WTC11 (cell line): Measurements from ENCODE around the gene NBEAL1. TPM values are rescaled to one million over a fixed set of nuclear protein-coding genes. Genes with fewer than 3 reads are reported as not detected.
"Not testable (repeated sequence)": the region's sequence is repeated elsewhere in the genome, so short reads cannot be mapped to it uniquely, and the experiment has no call there.

ENCODE experiments used
- ATAC-seq: fragments of 200-7000 bp; cut with Tn5 transposase; 2 replicates; pipeline ENCODE4 v1.10.0; 2021; ENCODE audit warnings: mild to moderate bottlenecking, moderate library complexity
- CTCF ChIA-PET: fragments of 300-600 bp; sonication (Branson Sonifier 250); formaldehyde crosslinking; loops from one replicate; lab custom pipeline; 2021; ENCODE audit warnings: antibody characterized with exemption; lab: Charles Lee
- POLR2A ChIA-PET: fragments of 350-600 bp; sonication (Branson Sonifier 250); formaldehyde crosslinking; loops from one replicate; lab custom pipeline; 2021; ENCODE audit warnings: antibody characterized with exemption; lab: Charles Lee
- DNase-seq: peaks from one replicate; pipeline ENCODE4 v3.0.0; 2021; ENCODE audit warnings: low spot score
- H3K27ac Mint-ChIP-seq: 2 replicates; pipeline ENCODE4 v1.8.0; 2021; ENCODE audit warnings: mixed read lengths
- H3K27me3 Mint-ChIP-seq: 2 replicates; pipeline ENCODE4 v1.8.0; 2021; ENCODE audit warnings: low read depth, mild to moderate bottlenecking, moderate library complexity, mixed read lengths
- H3K36me3 Mint-ChIP-seq: 2 replicates; pipeline ENCODE4 v1.8.0; 2021; ENCODE audit warnings: mixed read lengths
- H3K4me1 Mint-ChIP-seq: 2 replicates; pipeline ENCODE4 v1.8.0; 2022; ENCODE audit warnings: mixed read lengths
- H3K4me3 Mint-ChIP-seq: 2 replicates; pipeline ENCODE4 v1.8.0; 2021; ENCODE audit warnings: mild to moderate bottlenecking, moderate library complexity, mixed read lengths
- H3K9me3 Mint-ChIP-seq: 2 replicates; pipeline ENCODE4 v1.8.0; 2021; ENCODE audit warnings: mixed read lengths
- AR ChIP-seq: fragments of 250-450 bp; sonication (Bioruptor Pico); IDR thresholded peaks from 2 replicates; pipeline ENCODE4 v1.9.0; 2021; ENCODE audit warnings: mild to moderate bottlenecking
- ARID4B ChIP-seq: sonication (generic); formaldehyde crosslinking; IDR thresholded peaks from 2 replicates; pipeline ENCODE4 v1.8.0; 2023; ENCODE audit warnings: missing genetic modification reagents, mild to moderate bottlenecking, borderline replicate concordance
- ATF3 ChIP-seq: sonication (generic); formaldehyde crosslinking; conservative IDR thresholded peaks from 2 replicates; pipeline ENCODE4 v1.8.1; 2022; ENCODE audit warnings: mild to moderate bottlenecking, missing genetic modification reagents
- CREM ChIP-seq: sonication (generic); formaldehyde crosslinking; IDR thresholded peaks from 2 replicates; pipeline ENCODE4 v1.8.1; 2022; ENCODE audit warnings: mild to moderate bottlenecking, missing genetic modification reagents, moderate library complexity
- ETV6 ChIP-seq: sonication (generic); formaldehyde crosslinking; IDR thresholded peaks from 2 replicates; pipeline ENCODE4 v1.8.1; 2022; ENCODE audit warnings: mild to moderate bottlenecking, missing genetic modification reagents
- FOXJ3 ChIP-seq: sonication (generic); formaldehyde crosslinking; IDR thresholded peaks from 2 replicates; pipeline ENCODE4 v1.9.0; 2021; ENCODE audit warnings: missing genetic modification reagents, mild to moderate bottlenecking, borderline replicate concordance
- FOXP1 ChIP-seq: sonication (generic); formaldehyde crosslinking; IDR thresholded peaks from 2 replicates; pipeline ENCODE4 v1.8.0; 2022; ENCODE audit warnings: missing genetic modification reagents, mild to moderate bottlenecking, moderate library complexity, borderline replicate concordance
- GRHL2 ChIP-seq: fragments of 250-450 bp; sonication (Bioruptor Pico); IDR thresholded peaks from 2 replicates; pipeline ENCODE4 v1.8.0; 2022; ENCODE audit warnings: mild to moderate bottlenecking, moderate library complexity; ENCODE audit not compliant: insufficient replicate concordance, severe bottlenecking
- IRF2 ChIP-seq: sonication (generic); formaldehyde crosslinking; IDR thresholded peaks from 2 replicates; pipeline ENCODE4 v1.8.0; 2022; ENCODE audit warnings: low read depth, missing genetic modification reagents, borderline replicate concordance
- RORB ChIP-seq: fragments of 250-450 bp; sonication (Bioruptor Pico); IDR thresholded peaks from 2 replicates; pipeline ENCODE4 v1.9.0; 2021; ENCODE audit warnings: mild to moderate bottlenecking
- SMAD3 ChIP-seq: sonication (generic); formaldehyde crosslinking; IDR thresholded peaks from 2 replicates; pipeline ENCODE4 v1.8.0; 2022; ENCODE audit warnings: missing genetic modification reagents, mild to moderate bottlenecking, borderline replicate concordance
- TEAD1 ChIP-seq: sonication (generic); formaldehyde crosslinking; IDR thresholded peaks from 2 replicates; pipeline ENCODE4 v1.8.0; 2022; ENCODE audit warnings: mild to moderate bottlenecking, missing genetic modification reagents
- TEAD4 ChIP-seq: sonication (generic); formaldehyde crosslinking; IDR thresholded peaks from 2 replicates; pipeline ENCODE4 v1.8.0; 2022; ENCODE audit warnings: mild to moderate bottlenecking, missing genetic modification reagents
- ZBTB21 ChIP-seq: sonication (generic); formaldehyde crosslinking; IDR thresholded peaks from 2 replicates; pipeline ENCODE4 v1.8.1; 2023; ENCODE audit warnings: mild to moderate bottlenecking, missing genetic modification reagents, borderline replicate concordance
- ZNF121 ChIP-seq: sonication (generic); formaldehyde crosslinking; IDR thresholded peaks from 2 replicates; pipeline ENCODE4 v1.8.0; 2023; ENCODE audit warnings: missing genetic modification reagents
- ZNF263 ChIP-seq: sonication (generic); formaldehyde crosslinking; IDR thresholded peaks from 2 replicates; pipeline ENCODE4 v1.8.1; 2022; ENCODE audit warnings: low read depth, mild to moderate bottlenecking, moderate library complexity, missing genetic modification reagents
- ZNF423 ChIP-seq: fragments of 250-450 bp; sonication (Bioruptor Pico); IDR thresholded peaks from 2 replicates; pipeline ENCODE4 v2.1.2; 2022; ENCODE audit warnings: mild to moderate bottlenecking, moderate library complexity
- total RNA-seq: library from RNA; stranded (reverse); gene quantifications from 3 replicates; pipeline ENCODE4 v1.2.3, GENCODE V29; 2021
- TF ChIP-seq, protein P1 (sequence below): sonication (generic); formaldehyde crosslinking; IDR thresholded peaks from 2 replicates; pipeline ENCODE4 v1.8.1; 2023; ENCODE audit warnings: mild to moderate bottlenecking, missing genetic modification reagents, borderline replicate concordance
- TF ChIP-seq, protein P2 (sequence below): fragments of 200-600 bp; IDR thresholded peaks from 2 replicates; pipeline ENCODE4 v1.8.0; 2022; ENCODE audit warnings: antibody characterized with exemption

The NBEAL1 gene
- total RNA-seq, 1 experiment from 2014 or later: 10.5 TPM

DNA sequence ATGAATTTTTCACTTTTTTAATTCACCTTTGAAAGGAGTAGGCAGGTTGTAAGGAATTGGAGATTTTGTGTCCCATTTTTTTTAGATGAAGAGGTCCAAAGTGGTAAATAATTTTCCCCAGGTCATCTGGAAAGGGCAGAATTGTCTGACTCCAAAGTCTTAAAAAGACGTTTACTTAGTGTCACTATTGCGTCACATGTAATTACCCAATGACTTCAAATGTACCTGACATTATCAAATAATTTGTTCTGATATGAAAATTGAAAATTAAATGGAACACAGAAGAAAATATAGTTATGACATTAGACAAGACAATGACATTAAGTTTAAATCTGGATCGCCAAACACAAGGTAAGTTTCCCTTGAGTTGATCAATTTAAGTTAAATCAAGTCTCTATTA is 24.2 kb upstream of the NBEAL1 start:
- Mint-ChIP-seq H3K36me3 (no peaks in the 10 kb centered on the region), H3K4me3 (no peak overlapping the region), H3K27ac (no peak overlapping the region), H3K9me3 (no peaks in the 10 kb centered on the region), H3K27me3 (no peaks in the 10 kb centered on the region; the same call in 1 of the 2 replicates), H3K4me1 (no peaks in the 10 kb centered on the region)
- no peak for TF ChIP-seq ATF3 (CRISPR knock-in tag)
- TF ChIP-seq ARID4B: no peak
- no peak for TF ChIP-seq ETV6
- no peak for TF ChIP-seq RORB (CRISPR knock-in tag)
- TF ChIP-seq, protein P1, sequence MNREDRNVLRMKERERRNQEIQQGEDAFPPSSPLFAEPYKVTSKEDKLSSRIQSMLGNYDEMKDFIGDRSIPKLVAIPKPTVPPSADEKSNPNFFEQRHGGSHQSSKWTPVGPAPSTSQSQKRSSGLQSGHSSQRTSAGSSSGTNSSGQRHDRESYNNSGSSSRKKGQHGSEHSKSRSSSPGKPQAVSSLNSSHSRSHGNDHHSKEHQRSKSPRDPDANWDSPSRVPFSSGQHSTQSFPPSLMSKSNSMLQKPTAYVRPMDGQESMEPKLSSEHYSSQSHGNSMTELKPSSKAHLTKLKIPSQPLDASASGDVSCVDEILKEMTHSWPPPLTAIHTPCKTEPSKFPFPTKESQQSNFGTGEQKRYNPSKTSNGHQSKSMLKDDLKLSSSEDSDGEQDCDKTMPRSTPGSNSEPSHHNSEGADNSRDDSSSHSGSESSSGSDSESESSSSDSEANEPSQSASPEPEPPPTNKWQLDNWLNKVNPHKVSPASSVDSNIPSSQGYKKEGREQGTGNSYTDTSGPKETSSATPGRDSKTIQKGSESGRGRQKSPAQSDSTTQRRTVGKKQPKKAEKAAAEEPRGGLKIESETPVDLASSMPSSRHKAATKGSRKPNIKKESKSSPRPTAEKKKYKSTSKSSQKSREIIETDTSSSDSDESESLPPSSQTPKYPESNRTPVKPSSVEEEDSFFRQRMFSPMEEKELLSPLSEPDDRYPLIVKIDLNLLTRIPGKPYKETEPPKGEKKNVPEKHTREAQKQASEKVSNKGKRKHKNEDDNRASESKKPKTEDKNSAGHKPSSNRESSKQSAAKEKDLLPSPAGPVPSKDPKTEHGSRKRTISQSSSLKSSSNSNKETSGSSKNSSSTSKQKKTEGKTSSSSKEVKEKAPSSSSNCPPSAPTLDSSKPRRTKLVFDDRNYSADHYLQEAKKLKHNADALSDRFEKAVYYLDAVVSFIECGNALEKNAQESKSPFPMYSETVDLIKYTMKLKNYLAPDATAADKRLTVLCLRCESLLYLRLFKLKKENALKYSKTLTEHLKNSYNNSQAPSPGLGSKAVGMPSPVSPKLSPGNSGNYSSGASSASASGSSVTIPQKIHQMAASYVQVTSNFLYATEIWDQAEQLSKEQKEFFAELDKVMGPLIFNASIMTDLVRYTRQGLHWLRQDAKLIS (CRISPR knock-in tag): no peak
- no peak for TF ChIP-seq FOXP1 (CRISPR knock-in tag)
- TF ChIP-seq, protein P2, sequence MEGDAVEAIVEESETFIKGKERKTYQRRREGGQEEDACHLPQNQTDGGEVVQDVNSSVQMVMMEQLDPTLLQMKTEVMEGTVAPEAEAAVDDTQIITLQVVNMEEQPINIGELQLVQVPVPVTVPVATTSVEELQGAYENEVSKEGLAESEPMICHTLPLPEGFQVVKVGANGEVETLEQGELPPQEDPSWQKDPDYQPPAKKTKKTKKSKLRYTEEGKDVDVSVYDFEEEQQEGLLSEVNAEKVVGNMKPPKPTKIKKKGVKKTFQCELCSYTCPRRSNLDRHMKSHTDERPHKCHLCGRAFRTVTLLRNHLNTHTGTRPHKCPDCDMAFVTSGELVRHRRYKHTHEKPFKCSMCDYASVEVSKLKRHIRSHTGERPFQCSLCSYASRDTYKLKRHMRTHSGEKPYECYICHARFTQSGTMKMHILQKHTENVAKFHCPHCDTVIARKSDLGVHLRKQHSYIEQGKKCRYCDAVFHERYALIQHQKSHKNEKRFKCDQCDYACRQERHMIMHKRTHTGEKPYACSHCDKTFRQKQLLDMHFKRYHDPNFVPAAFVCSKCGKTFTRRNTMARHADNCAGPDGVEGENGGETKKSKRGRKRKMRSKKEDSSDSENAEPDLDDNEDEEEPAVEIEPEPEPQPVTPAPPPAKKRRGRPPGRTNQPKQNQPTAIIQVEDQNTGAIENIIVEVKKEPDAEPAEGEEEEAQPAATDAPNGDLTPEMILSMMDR: no peak
- no peak for TF ChIP-seq ZNF423 (CRISPR knock-in tag)
- no peak for TF ChIP-seq TEAD1 (CRISPR knock-in tag)
- TF ChIP-seq FOXJ3 (CRISPR knock-in tag): no peak
- TF ChIP-seq ZBTB21 (CRISPR knock-in tag): no peak
- no peak for TF ChIP-seq AR (CRISPR knock-in tag)
- no peak for TF ChIP-seq ZNF263
- TF ChIP-seq IRF2 (CRISPR knock-in tag): no peak
- no peak for TF ChIP-seq GRHL2
- no peak for TF ChIP-seq TEAD4 (CRISPR knock-in tag)
- no peak for TF ChIP-seq CREM (CRISPR knock-in tag)
- TF ChIP-seq ZNF121: no peak
- no peak for TF ChIP-seq SMAD3
- ChIA-PET CTCF (no interaction called here), POLR2A (no interaction called here)
- ATAC-seq (no peak), DNase-seq (no peak)

DNA sequence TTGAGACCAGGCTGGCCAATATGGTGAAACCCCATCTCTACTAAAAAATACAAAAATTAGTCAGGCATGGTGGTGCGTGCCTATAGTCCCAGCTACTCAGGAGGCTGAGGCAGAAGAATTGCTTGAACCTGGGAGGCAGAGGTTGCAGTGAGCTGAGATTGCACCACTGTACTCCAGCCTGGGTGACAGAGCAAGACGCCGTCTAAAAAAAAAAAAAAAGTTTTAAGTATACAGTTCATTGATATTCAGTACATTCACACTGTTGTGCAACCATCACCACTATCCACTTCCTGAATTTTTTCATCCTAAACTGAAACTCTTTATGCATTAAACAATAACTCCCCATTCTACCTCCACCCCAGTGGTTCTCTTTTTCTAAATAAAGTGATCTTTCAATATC is 17.6 kb upstream of the NBEAL1 start:
- DNase-seq, H3K36me3 Mint-ChIP-seq, H3K9me3 Mint-ChIP-seq, H3K27me3 Mint-ChIP-seq, CTCF ChIA-PET, H3K4me3 Mint-ChIP-seq, H3K27ac Mint-ChIP-seq, ATAC-seq, H3K4me1 Mint-ChIP-seq: not testable (repeated sequence)
- POLR2A ChIA-PET: interaction anchor here (0.6 kb wide), 1 partner anchor 616 kb away, joined by 8 read pairs; no protein-coding TSS in a partner anchor
